Prostate gland (tissue), 2 donors: Measurements from ENCODE around the gene CCR5.

Experiments used
- POLR2A ChIP-seq: fragments of 450-650 bp; IDR thresholded peaks from one replicate; pipeline ENCODE4 v1.6.1; 2016; ENCODE audit warnings: antibody characterized with exemption, mild to moderate bottlenecking
- TF ChIP-seq, protein P1 (sequence below), 4 experiments: fragments of 200-600 bp in 2 of 4; fragments of 450-650 bp in 2 of 4; sonication (generic) in 2 of 4; IDR thresholded peaks; 1 replicate in 3 of 4; 2 replicates in 1 of 4; pipeline ENCODE4 v1.5.1; 2016 to 2019; ENCODE audit warnings: antibody characterized with exemption in 4 of 4, mild to moderate bottlenecking in 2 of 4, moderate library complexity in 2 of 4

DNA sequence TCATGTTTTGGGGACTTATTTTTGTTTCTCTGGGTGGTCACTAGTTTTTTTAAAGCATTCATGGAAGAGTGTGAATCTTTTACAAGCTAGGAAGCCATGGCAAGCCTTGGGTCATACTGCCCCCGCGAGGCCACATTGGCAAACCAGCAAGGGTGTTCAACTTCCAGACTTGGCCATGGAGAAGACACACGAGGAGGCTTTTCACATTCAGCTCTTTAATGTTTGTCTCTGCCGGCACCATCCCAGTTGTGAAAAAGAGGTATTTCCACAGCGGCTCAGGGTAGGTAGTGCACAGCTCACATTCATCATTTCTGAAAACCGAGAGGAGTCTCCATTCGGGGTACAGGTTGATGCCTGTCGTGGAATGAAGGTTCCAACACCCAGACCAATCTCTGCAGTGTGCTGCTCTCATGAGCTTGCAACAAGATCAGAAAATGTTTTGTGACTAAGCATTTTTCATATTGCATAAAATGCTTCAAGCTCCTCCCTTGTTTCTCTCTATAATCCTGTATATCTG lies 7.7 kb downstream of the CCR5 start:
- TF ChIP-seq, protein P1, sequence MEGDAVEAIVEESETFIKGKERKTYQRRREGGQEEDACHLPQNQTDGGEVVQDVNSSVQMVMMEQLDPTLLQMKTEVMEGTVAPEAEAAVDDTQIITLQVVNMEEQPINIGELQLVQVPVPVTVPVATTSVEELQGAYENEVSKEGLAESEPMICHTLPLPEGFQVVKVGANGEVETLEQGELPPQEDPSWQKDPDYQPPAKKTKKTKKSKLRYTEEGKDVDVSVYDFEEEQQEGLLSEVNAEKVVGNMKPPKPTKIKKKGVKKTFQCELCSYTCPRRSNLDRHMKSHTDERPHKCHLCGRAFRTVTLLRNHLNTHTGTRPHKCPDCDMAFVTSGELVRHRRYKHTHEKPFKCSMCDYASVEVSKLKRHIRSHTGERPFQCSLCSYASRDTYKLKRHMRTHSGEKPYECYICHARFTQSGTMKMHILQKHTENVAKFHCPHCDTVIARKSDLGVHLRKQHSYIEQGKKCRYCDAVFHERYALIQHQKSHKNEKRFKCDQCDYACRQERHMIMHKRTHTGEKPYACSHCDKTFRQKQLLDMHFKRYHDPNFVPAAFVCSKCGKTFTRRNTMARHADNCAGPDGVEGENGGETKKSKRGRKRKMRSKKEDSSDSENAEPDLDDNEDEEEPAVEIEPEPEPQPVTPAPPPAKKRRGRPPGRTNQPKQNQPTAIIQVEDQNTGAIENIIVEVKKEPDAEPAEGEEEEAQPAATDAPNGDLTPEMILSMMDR (IDR thresholded peaks at IDR 0.05), result peak in 3 of 4 experiments; percentile 22 to 59 (median 56)
- TF ChIP-seq POLR2A, result no peak
